AG04450 (cell line): Measurements from ENCODE around the gene DDX1. TPM values are rescaled to one million over a fixed set of nuclear protein-coding genes. Genes with fewer than 3 reads are reported as not detected.

Experiments
- CTCF ChIA-PET: fragments of 300-600, 350-600 bp; formaldehyde crosslinking; extraction: SDS; loops from one replicate; lab custom pipeline; 2022; ENCODE audit warnings: antibody characterized with exemption, inconsistent platforms; lab: Charles Lee
- POLR2A ChIA-PET: fragments of 350-600 bp; formaldehyde crosslinking; extraction: SDS; loops from one replicate; lab custom pipeline; 2021; ENCODE audit warnings: antibody characterized with exemption, inconsistent platforms; lab: Yijun Ruan, JAX
- DNase-seq: peaks from one replicate; pipeline ENCODE4 v3.0.0-alpha.2; 2011; ENCODE audit warnings: low read depth, low spot score
- H3K27ac ChIP-seq: one replicate; pipeline ENCODE4 v1.5.1; 2012; ENCODE audit warnings: low read depth, low read length, control low read depth
- H3K27me3 ChIP-seq: one replicate; pipeline ENCODE4 v1.6.0; 2012; ENCODE audit warnings: low read length; ENCODE audit not compliant: control insufficient read depth, insufficient read depth
- H3K4me3 ChIP-seq: 2 replicates; pipeline ENCODE4 v1.5.1; 2011; ENCODE audit warnings: mild to moderate bottlenecking, low read depth, low read length, control low read depth
- H3K9me3 ChIP-seq: 2 replicates; pipeline ENCODE4 v1.5.1; 2012; ENCODE audit warnings: low read length; ENCODE audit not compliant: control insufficient read depth, insufficient read depth
- CTCF ChIP-seq: IDR thresholded peaks from 2 replicates; pipeline ENCODE4 v1.5.1; 2011; ENCODE audit warnings: low read depth, low read length, control low read depth, inconsistent platforms
- polyA plus RNA-seq: library from polyadenylated mRNA; depleted of rRNA; stranded (reverse); fragments of >200 nt; gene quantifications from 2 replicates; pipeline ENCODE4 v1.2.3, GENCODE V29; 2011

Gene DDX1
- polyA plus RNA-seq, 1 experiment, result 171 TPM

DNA sequence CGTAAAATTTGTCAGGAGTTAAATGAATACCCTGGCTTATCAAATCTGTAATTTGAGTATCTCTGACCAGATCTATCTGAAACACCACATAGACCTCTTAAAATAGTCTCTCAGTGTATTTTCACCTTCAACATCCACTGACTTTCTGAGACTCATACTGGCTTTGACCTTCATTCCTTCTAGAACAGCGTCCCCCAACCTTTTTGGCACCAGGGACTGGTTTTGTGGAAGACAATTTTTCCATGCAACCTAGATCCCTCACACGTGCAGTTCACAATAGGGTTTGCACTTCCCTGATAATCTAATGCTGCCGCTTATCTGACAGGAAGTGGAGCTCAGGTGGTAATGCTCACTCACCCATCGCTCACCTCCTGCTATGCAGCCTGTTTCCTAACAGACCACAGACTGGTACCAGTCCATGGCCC is 33.8 kb upstream of the DDX1 start:
- Histone ChIP-seq H3K27ac (no peak overlapping the region), H3K9me3 (no peaks in the 10 kb centered on the region), H3K27me3 (no peaks in the 10 kb centered on the region), H3K4me3 (no peak overlapping the region)
- CTCF ChIA-PET, result interaction anchor here (1.7 to 5.5 kb wide), 2 partner anchors 11 to 18 kb away, joined by 8 to 49 read pairs; no protein-coding TSS in a partner anchor
- POLR2A ChIA-PET, result no interaction called here
- DNase-seq, result no peak
- no peak for TF ChIP-seq CTCF

GRCh38 chr2:15559379-15560139 is 32.1 kb upstream of the DDX1 start:
- no peak for DNase-seq
- Histone ChIP-seq H3K9me3 (no peaks in the 10 kb centered on the region), H3K27ac (no peak overlapping the region), H3K4me3 (peak overlapping the region; percentile 91), H3K27me3 (no peaks in the 10 kb centered on the region)
- no peak for TF ChIP-seq CTCF
- ChIA-PET POLR2A (no interaction called here), CTCF (interaction anchor here (0.7 to 5.5 kb wide), 3 partner anchors 13 to 29 kb away, joined by 8 to 49 read pairs (median 9); no protein-coding TSS in a partner anchor)

GRCh38 chr2:15560140-15560987 is 31.3 kb upstream of the DDX1 start:
- peak overlapping the region; percentile 91 for H3K4me3 ChIP-seq
- no peak for DNase-seq
- CTCF ChIA-PET, result interaction anchor here (5.5 kb wide), 1 partner anchor 16 kb away, joined by 49 read pairs; no protein-coding TSS in a partner anchor
- H3K27me3 ChIP-seq, result peaks cover 4% of the 10 kb centered on the region
- no peaks in the 10 kb centered on the region for H3K9me3 ChIP-seq
- no peak for TF ChIP-seq CTCF
- POLR2A ChIA-PET, result no interaction called here
- H3K27ac ChIP-seq, result no peak overlapping the region

GRCh38 chr2:15560988-15561573 is 30.6 kb upstream of the DDX1 start, which contains the start of gene NBAS:
Gene NBAS (minus strand): TSS chr2:15561334. CDS start chr2:15561304, 30 bp downstream.
- ChIA-PET CTCF (interaction anchor here (1.0 to 5.5 kb wide), 3 partner anchors 7 to 28 kb away, joined by 3 to 49 read pairs (median 3); no protein-coding TSS in a partner anchor), POLR2A (interaction anchor here (1.0 kb wide), 1 partner anchor 30 kb away, joined by 9 read pairs; the partner anchor contains the start of gene DDX1)
- Histone ChIP-seq H3K27ac (peak within 1 kb of the TSS; percentile 73), H3K4me3 (peak within 1 kb of the TSS; percentile 91), H3K27me3 (peaks cover 5% of the 10 kb centered on the region), H3K9me3 (no peaks in the 10 kb centered on the region)
- TF ChIP-seq CTCF, result no peak
- DNase-seq, result peak; percentile 65
